OCI-M2 (cell line): ENCODE data around the gene TBC1D8.

ENCODE experiments used
- DNase-seq: peaks from one replicate; lab custom pipeline; 2025; ENCODE audit not compliant: unreplicated experiment; lab: John Stamatoyannopoulos, UW

TBC1D8 gene

DNA sequence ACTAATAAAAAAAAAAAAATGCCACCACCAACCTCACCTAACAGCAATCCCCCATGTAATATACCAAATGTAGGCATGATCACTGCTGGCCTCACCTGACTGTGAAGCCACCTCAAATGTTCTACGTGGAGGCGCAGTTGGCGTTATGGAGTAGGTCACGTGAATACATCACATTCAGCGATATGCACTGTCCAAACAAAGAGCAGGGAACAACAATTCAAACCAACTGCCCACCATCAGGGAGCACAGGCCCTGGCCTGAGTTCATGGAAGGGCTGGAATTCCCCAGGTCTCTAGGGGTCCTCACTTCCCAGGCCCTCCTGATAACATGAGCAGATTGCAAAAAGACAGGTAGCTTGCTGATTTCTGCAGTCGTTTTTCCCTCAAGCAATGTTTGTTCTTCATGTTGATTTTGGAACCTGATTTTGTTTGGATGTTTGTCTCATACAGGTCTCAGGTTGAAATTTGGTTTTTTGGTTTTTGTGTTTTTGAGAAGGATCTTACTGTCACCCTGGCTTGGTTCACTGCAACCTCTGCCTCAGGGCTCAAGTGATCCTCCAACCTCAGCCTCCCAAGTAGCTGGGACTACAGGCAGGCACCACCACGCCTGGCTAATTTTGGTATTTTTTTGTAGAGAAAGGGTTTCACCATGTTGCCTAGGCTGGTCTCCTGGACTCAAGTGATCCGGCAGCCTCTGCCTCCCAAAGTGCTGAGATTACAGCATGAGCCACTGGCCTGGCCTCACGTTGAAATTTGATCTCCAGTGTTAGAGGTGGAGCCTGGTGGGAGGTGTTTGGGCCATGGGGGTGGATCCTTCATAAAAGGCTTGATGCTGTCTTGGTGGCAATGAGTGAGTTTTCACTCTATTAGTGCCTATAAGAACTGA, 15.5 kb downstream of the TBC1D8 start:
- no peak for DNase-seq

- DNase-seq: no peak
Observed at GRCh38 chr2:101133492-101134100, 17.6 kb downstream of the TBC1D8 start.

DNA sequence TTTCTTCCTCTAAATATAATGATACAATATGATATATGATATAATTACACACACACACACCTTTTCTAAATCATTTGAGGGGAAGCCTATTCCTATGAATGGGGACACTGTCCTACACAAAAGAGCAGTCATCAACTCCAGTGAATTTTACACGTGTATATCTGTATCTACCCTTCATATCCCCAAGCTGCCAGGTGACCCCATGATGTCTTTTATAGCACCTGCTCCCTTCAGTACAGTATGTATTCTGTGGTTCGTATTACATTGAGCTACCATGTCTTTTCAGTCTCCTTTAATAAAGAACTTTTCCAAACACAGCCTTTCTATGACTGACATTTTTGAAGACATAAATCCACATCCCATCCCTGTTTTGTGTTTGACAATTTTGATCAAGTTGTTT, 19.0 kb downstream of the TBC1D8 start:
- DNase-seq: no peak

GRCh38 chr2:101130081-101130480, 21.1 kb downstream of the TBC1D8 start:
- no peak for DNase-seq

DNA sequence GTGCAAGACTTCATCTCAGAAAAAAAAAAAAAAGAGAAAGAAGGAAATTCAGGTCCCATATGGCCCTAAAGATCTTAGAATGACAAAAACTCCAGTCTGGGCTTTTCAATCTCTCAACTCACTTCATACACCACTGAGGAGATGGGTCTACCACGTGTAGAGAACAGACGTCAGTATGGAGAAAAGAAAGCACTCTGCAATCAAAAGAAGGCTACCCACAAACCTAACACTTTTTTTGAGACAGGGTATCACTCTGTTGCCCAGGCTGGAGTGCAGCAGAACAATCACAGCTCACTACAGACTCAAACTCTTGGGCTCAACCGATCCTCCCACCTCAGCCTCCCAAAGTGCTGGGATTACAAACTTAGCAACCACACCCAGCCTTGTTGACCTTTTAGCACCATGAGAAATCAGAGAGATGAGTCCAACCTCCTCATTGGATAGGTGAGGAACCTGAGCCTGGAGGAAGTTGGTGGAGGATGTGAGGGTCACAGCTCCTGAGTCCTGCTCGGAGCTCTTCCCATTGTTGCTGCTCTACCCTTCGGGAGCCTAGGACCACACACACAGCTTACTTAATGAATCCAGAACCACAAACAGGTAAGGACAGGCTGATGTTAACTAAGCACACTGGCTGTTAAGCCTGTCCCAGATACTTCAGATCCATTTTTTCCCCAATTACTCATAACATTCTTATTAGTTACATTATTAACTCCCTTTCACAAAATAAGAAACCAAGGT, 23.7 kb downstream of the TBC1D8 start:
- no peak for DNase-seq

- no peak for DNase-seq
Observed at GRCh38 chr2:101125808-101126207, 25.4 kb downstream of the TBC1D8 start.

GRCh38 chr2:101125374-101125773, 25.8 kb downstream of the TBC1D8 start:
- DNase-seq: no peak

DNA sequence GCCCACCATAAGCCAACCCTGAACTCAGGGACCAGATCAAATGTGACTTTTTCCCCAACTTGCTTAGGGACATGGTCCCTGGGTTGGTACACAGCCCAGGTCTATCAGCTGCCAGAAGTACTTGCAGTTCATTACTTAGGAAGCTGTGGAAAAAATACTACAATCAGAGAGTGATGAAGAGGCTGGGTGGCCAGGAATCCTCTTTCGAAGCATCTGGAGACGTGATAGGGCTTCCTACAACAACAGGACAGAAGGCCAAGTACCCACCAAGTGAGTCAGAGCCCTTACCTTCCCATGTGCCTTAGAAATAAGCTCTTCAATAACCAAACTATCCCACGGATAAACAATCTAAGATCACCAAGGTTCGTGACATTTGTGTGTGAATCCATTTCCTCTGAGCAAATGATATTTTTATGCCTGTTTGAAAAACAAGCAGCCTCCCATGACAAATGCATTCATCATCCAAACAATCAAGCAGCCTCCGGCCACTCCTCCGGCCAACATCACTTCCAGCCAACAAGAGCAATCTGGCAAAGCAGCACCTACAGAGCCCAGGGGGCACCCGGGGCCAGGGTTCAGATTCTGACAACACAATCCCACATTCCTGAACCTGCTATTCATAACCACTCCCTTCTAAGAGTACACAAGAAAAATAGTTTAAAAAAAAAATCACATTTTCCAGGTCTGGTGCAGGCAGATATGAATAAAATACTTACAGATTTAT, 26.4 kb downstream of the TBC1D8 start:
- DNase-seq: no peak

- no peak for DNase-seq
Observed at GRCh38 chr2:101123795-101124471, 27.2 kb downstream of the TBC1D8 start.

DNA sequence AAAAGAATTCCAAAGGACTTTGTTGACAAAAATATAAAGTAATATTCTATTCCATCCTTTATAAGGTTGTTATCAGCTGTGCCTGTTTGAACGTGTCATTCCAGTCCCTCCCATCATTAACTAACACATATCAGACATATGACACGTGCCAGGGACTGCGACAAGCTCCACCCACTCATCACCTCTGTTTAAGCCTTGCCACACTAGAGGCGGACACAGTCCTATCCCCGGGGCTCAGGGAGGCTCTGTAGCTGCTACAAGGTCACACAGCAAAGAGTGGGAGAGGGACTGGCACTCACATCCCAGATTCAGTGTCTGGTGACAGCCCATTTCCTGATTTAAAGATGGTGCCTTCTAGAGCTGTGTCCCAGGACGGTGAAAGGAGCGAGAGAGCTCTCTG, 30.0 kb downstream of the TBC1D8 start:
- DNase-seq: no peak

DNA sequence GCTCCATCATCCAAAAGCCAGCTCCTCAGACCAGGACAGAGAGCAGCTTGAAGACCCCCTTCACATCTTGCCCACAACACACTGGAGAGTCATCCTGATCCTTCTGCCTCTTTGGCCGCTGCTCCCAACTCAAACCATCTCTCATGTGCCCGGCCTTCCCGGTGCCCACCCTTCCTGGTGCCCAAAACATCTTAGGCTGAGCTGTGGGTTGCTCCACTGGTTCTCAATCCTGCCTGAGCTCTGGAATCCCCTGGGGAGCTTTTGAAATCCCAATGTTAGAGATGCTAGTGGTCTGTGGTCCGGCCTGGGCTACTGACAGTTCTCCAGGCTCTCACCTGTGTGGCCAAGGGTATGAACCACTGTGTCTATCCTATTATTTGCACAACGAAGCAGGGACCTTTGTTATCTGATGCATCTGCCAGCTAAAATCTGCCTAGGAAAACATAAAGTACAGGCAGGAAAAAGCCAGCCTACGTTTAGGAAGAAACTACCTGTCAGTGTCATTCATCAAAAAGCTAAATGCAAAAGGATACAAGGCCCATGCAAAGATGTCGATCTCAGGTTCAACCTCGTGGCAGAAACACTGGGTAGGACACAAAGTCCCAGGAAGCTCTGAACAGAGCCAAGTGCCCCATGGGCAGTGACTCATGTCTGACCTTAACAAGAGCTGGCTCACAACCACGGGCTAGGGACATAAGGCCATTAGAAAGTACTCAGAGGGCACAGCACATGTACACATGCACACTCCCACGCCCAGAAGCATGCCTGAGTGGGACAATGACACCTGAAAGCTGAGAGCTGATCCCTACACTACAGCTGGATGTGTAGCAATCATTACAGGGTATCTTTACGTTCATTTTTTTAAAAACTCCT, 30.8 kb downstream of the TBC1D8 start:
- no peak for DNase-seq

GRCh38 chr2:101119431-101119830, 31.8 kb downstream of the TBC1D8 start:
- DNase-seq: no peak

GRCh38 chr2:101116841-101117552, 34.2 kb downstream of the TBC1D8 start:
- DNase-seq: no peak

- no peak for DNase-seq
Observed at GRCh38 chr2:101116348-101116747, 34.8 kb downstream of the TBC1D8 start.

DNA sequence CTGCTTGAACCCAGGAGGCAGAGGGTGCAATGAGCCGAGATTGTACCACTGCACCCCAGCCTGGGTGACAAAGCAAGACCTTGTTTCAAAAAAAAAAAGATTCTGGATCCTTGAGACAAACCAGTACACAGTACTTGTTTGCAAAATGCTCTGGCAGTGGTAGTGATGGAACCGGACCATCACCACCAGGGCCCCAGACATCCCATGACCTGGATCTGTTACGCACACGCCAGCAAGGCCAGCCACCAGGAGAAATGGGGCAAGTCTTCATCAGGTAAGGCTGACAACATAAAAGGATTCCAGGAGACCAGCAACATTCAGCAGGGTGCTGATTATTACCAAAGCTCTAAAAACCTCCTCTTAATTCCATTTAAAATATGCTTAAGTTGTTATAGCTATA, 35.5 kb downstream of the TBC1D8 start:
- DNase-seq: no peak

GRCh38 chr2:101114815-101115214, 36.4 kb downstream of the TBC1D8 start:
- DNase-seq: no peak

DNA sequence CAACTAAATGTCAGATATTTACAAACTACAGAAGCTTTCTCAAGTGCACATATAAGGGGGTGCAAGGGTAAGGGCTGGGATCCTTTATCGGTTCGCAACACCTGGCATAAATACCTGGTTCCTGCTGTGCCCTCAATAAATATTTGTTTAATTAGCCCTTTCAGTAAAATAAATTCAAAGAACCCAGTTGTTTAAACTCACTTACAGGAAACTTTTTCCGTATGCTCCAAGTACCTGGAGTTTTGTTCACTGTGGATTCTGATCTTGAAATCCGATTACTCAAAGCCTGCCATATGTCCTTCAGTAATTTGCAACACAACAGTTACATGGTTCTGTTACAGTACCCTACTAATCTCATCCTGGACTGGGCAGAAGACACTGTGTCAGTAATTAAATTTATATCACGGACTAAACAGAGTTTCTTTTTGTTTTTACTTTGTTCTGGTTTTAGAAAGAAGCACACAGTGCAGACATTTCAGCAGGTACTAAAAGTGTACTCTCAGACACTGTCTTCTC, 36.9 kb downstream of the TBC1D8 start:
- DNase-seq: no peak

GRCh38 chr2:101113441-101114267, 37.5 kb downstream of the TBC1D8 start:
- no peak for DNase-seq
